Kidney epithelial cell (primary cell): ENCODE measurements around the gene PIP5KL1. TPM values are rescaled to one million over a fixed set of nuclear protein-coding genes. Genes with fewer than 3 reads are reported as not detected.

Source experiments
- DNase-seq: peaks from one replicate; pipeline ENCODE4 v3.0.0-alpha.2; 2010; ENCODE audit warnings: low read depth
- H3K27me3 ChIP-seq: 2 replicates; pipeline ENCODE4 v1.6.0; 2011; ENCODE audit warnings: low read length; ENCODE audit not compliant: control insufficient read depth, insufficient read depth
- H3K36me3 ChIP-seq: 2 replicates; pipeline ENCODE4 v1.5.1; 2011; ENCODE audit warnings: low read length; ENCODE audit not compliant: control insufficient read depth, insufficient read depth
- H3K4me3 ChIP-seq: 2 replicates; pipeline ENCODE4 v1.5.1; 2011; ENCODE audit warnings: low read depth, mild to moderate bottlenecking, control low read depth, low read length
- total RNA-seq: library from RNA; depleted of rRNA; stranded (reverse); fragments of >200 nt; gene quantifications from 2 replicates; pipeline ENCODE4 v1.2.3, GENCODE V29; 2015
- TF ChIP-seq, protein P1 (sequence below): IDR thresholded peaks from 2 replicates; pipeline ENCODE4 v1.5.1; 2011; ENCODE audit warnings: mild to moderate bottlenecking, moderate library complexity, low read length, control low read depth, inconsistent platforms; ENCODE audit not compliant: insufficient read depth, poor library complexity, severe bottlenecking

The PIP5KL1 gene
- total RNA-seq, 1 donor from 2014 or later, result 3.6 TPM

DNA sequence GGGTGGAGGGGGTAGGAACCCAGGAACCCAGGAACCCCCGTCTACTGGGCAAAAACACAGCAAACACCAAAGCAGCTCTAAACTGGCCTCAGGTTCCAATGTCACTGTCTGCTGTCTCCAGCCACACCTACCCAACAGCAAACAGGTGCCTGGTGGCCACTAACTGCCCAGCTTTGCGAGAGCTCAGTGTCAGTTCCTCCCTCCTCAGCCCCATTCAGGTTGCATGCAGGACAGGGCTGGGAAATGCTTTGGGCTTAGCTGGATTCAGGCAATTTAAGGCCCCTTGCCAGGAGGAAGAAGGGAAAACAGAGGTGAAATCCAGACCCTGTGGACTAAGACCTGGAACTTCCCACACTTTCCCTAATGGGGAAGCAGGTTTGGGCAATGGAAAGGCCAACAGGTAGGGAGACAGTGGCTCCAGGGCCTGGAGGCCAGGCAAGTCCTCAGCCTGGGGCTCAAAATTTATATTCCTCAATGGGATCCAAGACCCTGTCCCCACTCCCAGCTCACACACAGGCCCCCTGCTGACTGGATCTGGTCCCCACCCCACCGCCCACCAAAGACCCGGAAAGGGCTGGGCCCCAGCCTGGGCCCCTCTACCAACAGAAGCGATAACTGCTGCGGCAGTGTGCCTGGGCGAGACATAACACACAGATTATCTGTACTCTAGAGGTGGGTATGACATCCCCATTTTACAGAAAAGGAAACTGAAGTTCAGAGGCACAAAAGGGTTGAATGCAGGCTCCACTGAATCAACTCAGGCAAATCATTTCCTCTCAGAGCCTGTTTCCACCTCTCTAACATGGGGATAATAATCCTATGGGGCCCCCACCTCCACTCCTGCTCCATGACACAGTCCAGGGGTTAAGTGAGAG lies 46.7 kb upstream of the PIP5KL1 start:
- TF ChIP-seq, protein P1, sequence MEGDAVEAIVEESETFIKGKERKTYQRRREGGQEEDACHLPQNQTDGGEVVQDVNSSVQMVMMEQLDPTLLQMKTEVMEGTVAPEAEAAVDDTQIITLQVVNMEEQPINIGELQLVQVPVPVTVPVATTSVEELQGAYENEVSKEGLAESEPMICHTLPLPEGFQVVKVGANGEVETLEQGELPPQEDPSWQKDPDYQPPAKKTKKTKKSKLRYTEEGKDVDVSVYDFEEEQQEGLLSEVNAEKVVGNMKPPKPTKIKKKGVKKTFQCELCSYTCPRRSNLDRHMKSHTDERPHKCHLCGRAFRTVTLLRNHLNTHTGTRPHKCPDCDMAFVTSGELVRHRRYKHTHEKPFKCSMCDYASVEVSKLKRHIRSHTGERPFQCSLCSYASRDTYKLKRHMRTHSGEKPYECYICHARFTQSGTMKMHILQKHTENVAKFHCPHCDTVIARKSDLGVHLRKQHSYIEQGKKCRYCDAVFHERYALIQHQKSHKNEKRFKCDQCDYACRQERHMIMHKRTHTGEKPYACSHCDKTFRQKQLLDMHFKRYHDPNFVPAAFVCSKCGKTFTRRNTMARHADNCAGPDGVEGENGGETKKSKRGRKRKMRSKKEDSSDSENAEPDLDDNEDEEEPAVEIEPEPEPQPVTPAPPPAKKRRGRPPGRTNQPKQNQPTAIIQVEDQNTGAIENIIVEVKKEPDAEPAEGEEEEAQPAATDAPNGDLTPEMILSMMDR, result no peak
- Histone ChIP-seq H3K4me3 (no peak overlapping the region), H3K36me3 (no peaks in the 10 kb centered on the region), H3K27me3 (no peaks in the 10 kb centered on the region)
- DNase-seq, result no peak

DNA sequence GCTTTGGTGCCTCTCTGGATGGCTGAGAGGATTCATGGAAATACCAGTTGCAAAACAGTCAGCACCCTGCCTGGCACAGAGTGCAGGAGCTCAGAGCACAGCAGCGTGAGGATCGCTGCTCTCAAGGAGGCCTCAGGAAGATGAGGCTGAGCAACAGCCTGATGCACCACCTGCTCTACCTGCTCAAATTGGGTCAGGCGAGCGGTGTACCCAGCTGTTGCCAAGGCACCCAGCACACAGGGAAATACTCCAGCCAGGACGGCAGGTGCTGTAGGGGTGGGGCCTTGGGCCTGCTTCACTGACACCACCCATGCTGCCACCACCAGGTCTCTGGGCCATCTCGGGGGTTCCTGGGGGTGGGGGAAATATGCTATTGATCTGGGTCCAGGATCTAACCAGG lies 45.9 kb upstream of the PIP5KL1 start:
- DNase-seq, result no peak
- Histone ChIP-seq H3K27me3 (no peaks in the 10 kb centered on the region), H3K36me3 (no peaks in the 10 kb centered on the region), H3K4me3 (no peak overlapping the region)
- TF ChIP-seq, protein P1, result no peak

DNA sequence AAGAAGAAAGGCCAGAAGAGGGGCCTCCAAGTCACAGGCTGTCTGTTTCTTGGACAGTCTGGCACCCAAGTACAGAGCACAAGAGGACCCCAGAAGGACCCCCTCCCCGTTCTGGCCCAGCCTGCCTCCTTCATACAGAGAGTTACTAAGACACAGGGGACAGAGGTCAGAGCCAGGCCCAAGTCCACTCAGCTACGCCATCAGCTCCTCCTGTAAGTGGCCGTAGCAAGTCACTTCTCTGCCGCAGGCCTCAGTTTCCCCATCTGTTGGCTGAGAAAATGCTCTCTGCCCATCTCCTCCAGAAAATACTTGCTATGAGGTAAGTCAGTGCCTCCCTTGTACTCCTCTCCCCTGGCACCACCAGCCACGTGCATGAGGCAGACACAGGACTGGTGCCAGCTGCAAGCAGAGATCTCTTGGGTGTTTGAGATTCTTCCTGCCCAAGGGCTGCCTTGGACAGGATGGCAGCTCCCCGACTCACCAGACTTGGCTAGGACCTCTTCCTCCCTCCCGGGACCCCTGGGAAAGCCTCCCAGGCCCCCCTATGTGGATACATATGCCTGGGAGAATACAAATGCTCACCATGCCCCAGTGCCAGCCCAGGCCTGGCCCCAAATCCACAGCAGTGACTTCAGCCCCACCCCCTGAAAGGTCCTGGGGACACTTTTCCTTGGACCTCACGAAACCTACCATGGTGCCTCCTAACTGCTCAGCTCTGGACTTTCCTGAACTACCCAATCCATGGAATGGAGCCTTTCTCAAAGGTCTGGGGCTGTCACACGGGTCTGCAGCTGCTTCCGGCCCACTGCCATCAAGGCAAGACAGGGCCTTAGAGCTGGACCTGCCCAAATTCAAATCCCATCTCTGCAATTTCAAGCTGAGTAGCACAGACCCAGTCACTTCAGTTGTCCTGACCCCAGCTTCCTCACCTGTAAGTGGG lies 45.1 kb upstream of the PIP5KL1 start:
- no peak for DNase-seq
- no peak overlapping the region for H3K4me3 ChIP-seq
- TF ChIP-seq, protein P1, result no peak

DNA sequence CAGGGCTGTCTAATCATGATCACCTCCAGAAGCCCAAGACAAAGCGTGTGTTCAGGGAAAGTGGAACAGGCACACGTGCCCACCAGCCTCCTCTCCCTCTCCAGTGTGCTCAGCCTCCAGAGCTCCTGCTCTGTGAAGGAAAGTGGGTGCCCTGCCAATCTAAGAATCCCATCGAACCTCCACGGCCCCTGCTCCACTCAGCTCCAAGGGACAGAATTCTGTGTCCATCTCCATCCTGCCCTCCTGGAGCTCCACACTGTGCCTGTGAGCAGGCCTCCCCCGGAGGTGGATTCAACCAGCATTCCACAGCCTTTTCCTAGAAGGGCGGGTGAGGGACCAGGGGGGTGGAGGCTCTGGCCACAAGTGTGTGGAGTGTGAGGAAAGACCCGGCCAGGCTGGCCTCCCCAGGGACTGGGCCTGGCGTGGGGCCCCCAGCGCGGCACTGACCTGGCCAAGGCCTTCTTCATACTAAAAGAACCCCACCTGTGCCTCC lies 44.2 kb upstream of the PIP5KL1 start:
- no peak overlapping the region for H3K4me3 ChIP-seq
- no peak for DNase-seq
- no peaks in the 10 kb centered on the region for H3K36me3 ChIP-seq
- TF ChIP-seq, protein P1, result no peak
- no peaks in the 10 kb centered on the region for H3K27me3 ChIP-seq

More for the DNA sequence above, 45.1 kb upstream of the PIP5KL1 start:
- no peaks in the 10 kb centered on the region for H3K36me3 ChIP-seq
- H3K27me3 ChIP-seq, result no peaks in the 10 kb centered on the region

DNA sequence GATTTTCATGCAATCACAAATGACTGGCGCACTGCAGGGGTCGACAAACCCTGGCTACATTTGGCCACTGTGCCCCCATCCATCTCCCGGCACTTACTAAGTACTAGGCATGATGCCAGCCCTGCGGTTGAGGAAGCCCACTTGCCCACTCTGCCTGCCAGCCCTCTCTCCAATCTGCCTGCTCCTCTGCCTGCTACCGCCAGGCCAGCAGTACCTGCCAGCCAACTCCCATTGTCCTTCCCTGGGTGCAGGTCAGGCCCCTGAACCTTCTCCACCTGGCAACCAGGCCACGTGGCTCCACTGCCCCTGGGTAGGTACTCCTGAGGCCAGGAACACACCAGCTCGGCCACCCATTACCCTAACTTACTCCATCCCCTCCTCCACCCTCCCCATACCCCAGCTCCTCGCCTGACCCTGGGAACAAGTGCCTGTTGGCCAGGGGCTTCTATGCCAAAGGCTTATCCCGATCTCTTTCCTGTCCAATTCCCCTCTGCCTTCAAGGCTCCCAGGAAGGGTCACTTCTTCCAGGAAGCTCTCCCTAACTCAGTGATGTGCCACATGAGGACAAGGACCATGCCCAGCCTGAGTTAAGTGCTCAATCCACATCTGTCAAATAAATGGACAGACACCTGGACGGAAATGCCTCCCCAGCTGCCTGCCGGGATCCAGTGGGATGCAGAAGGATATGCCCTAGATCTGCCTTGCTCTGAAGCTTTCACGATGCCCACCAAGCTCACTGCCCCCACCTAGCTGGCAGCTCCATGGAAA lies 43.6 kb upstream of the PIP5KL1 start:
- TF ChIP-seq, protein P1, result no peak
- Histone ChIP-seq H3K36me3 (no peaks in the 10 kb centered on the region), H3K4me3 (no peak overlapping the region), H3K27me3 (no peaks in the 10 kb centered on the region)
- no peak for DNase-seq
